ENCODE measurements around the gene OTOA. TPM values are rescaled to one million over a fixed set of nuclear protein-coding genes. Genes with fewer than 3 reads are reported as not detected.

Gene OTOA
- total RNA-seq, 1 experiment from 2014 or later: not detected

DNA sequence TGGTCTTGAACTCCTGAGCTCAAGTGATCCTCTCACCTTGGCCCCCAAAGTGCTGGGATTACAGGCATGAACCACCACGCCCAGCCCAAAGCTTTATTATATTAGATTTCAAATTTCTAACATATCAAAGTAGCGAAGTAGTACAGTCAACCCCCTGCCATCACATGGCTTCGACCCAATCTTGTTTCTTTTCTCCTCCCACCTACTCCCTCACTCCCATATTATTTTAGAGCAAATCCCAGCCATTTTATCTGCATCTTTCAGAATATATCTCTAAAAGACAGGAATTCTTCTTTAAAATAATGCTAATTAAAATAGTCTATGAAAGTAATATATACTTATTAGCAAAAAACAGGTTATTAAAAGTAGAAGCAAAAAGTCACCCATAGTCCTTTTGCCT lies 12.3 kb upstream of the OTOA start:
- POLR2A ChIA-PET (ENCODE audit: unreplicated experiment): interaction anchor here (0.6 kb wide), 1 partner anchor 348 kb away, joined by 3 read pairs; no protein-coding TSS in a partner anchor
- Histone ChIP-seq H3K27me3 (ENCODE audit: insufficient read depth, low read depth) (no peaks in the 10 kb centered on the region), H3K36me3 (ENCODE audit: low read depth) (peaks cover 7% of the 10 kb centered on the region; the same call in 1 of the 2 replicates), H3K4me1 (replicated peaks; ENCODE audit: insufficient read depth) (no peaks in the 10 kb centered on the region), H4K20me1 (ENCODE audit: insufficient read depth) (no peaks in the 10 kb centered on the region; the same call in 1 of the 2 replicates), H3K79me2 (ENCODE audit: low read depth) (peaks cover 23% of the 10 kb centered on the region; the same call in 1 of the 2 replicates), H3K9me2 (ENCODE audit: insufficient read depth) (no peaks in the 10 kb centered on the region), H2AFZ (no peak overlapping the region), H3F3A (ENCODE audit: insufficient read depth, low read depth) (peaks cover 24% of the 10 kb centered on the region; the same call in 1 of the 2 replicates), H3K4me2 (no peak overlapping the region), H3K27ac (no peak overlapping the region), H3K4me3 (no peak overlapping the region), H3K9me3 (ENCODE audit: insufficient read depth, low read depth) (no peaks in the 10 kb centered on the region)
- CTCF ChIA-PET: interaction anchor here (0.6 kb wide), 1 partner anchor 428 kb away, joined by 3 read pairs; no protein-coding TSS in a partner anchor
- BruUV-seq (replicated peaks): no TSS peak
- intact Hi-C loops (cut with micrococcal nuclease; ENCODE audit: unreplicated experiment): no loop called here
- DNase-seq: no peak
- TF ChIP-seq EZH2 (IDR thresholded peaks at IDR 0.05; ENCODE audit: low read depth): no peak
- TF ChIP-seq, protein P1, sequence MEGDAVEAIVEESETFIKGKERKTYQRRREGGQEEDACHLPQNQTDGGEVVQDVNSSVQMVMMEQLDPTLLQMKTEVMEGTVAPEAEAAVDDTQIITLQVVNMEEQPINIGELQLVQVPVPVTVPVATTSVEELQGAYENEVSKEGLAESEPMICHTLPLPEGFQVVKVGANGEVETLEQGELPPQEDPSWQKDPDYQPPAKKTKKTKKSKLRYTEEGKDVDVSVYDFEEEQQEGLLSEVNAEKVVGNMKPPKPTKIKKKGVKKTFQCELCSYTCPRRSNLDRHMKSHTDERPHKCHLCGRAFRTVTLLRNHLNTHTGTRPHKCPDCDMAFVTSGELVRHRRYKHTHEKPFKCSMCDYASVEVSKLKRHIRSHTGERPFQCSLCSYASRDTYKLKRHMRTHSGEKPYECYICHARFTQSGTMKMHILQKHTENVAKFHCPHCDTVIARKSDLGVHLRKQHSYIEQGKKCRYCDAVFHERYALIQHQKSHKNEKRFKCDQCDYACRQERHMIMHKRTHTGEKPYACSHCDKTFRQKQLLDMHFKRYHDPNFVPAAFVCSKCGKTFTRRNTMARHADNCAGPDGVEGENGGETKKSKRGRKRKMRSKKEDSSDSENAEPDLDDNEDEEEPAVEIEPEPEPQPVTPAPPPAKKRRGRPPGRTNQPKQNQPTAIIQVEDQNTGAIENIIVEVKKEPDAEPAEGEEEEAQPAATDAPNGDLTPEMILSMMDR (conservative IDR thresholded peaks at IDR 0.05): no peak

- Histone ChIP-seq H3K27me3 (ENCODE audit: insufficient read depth, low read depth) (no peaks in the 10 kb centered on the region), H3K79me2 (ENCODE audit: low read depth) (peaks cover 15% of the 10 kb centered on the region; the same call in 1 of the 2 replicates), H3K4me1 (replicated peaks; ENCODE audit: insufficient read depth) (no peaks in the 10 kb centered on the region), H3K36me3 (ENCODE audit: low read depth) (no peaks in the 10 kb centered on the region; the same call in 1 of the 2 replicates), H3K4me3 (no peak within 1 kb of the TSS), H3K9me3 (ENCODE audit: insufficient read depth, low read depth) (no peaks in the 10 kb centered on the region), H3K9me2 (ENCODE audit: insufficient read depth) (no peaks in the 10 kb centered on the region), H3F3A (ENCODE audit: insufficient read depth, low read depth) (peaks cover 29% of the 10 kb centered on the region; the same call in 1 of the 2 replicates), H2AFZ (no peak within 1 kb of the TSS), H3K4me2 (no peak within 1 kb of the TSS), H3K27ac (no peak within 1 kb of the TSS), H4K20me1 (ENCODE audit: insufficient read depth) (no peaks in the 10 kb centered on the region)
- ChIA-PET POLR2A (ENCODE audit: unreplicated experiment) (no interaction called here), CTCF (no interaction called here)
- no peak for TF ChIP-seq EZH2 (IDR thresholded peaks at IDR 0.05; ENCODE audit: low read depth)
- TF ChIP-seq, protein P1 (conservative IDR thresholded peaks at IDR 0.05): no peak
- DNase-seq: no peak
- no TSS peak for BruUV-seq (replicated peaks)
- intact Hi-C loops (cut with micrococcal nuclease; ENCODE audit: unreplicated experiment): no loop called here
These were observed 11.3 kb upstream of the OTOA start, which contains the start of gene IGSF6 for GRCh38 chr16:21652453-21652852. Gene IGSF6, minus strand, starts transcription at chr16:21652608. Its CDS starts 10 bp downstream, at chr16:21652598.

GRCh38 chr16:21653571-21653970 lies 10.2 kb upstream of the OTOA start:
- DNase-seq: no peak
- no peak overlapping the region for H2AFZ ChIP-seq
- peaks cover 26% of the 10 kb centered on the region; the same call in 1 of the 2 replicates for H3F3A ChIP-seq (ENCODE audit: insufficient read depth, low read depth)
- no peak overlapping the region for H3K27ac ChIP-seq
- no peak overlapping the region for H3K4me3 ChIP-seq
- peaks cover 9% of the 10 kb centered on the region; the same call in 1 of the 2 replicates for H3K79me2 ChIP-seq (ENCODE audit: low read depth)
- H3K4me1 ChIP-seq (replicated peaks; ENCODE audit: insufficient read depth): no peaks in the 10 kb centered on the region
- ChIA-PET POLR2A (ENCODE audit: unreplicated experiment) (no interaction called here), CTCF (no interaction called here)
- no peak overlapping the region for H3K4me2 ChIP-seq
- no peaks in the 10 kb centered on the region for H3K9me2 ChIP-seq (ENCODE audit: insufficient read depth)
- no TSS peak for BruUV-seq (replicated peaks)
- no peaks in the 10 kb centered on the region for H3K27me3 ChIP-seq (ENCODE audit: insufficient read depth, low read depth)
- no peaks in the 10 kb centered on the region for H3K36me3 ChIP-seq (ENCODE audit: low read depth)
- no peaks in the 10 kb centered on the region for H3K9me3 ChIP-seq (ENCODE audit: insufficient read depth, low read depth)
- TF ChIP-seq, protein P1 (conservative IDR thresholded peaks at IDR 0.05): no peak
- TF ChIP-seq EZH2 (IDR thresholded peaks at IDR 0.05; ENCODE audit: low read depth): no peak
- intact Hi-C loops (cut with micrococcal nuclease; ENCODE audit: unreplicated experiment): no loop called here
- H4K20me1 ChIP-seq (ENCODE audit: insufficient read depth): no peaks in the 10 kb centered on the region

Measured in PC-9 (cell line).